IPS-18c (cell line): ENCODE results near the gene STX11.

Experiments
- H3K4me3 ChIP-seq: 2 replicates; pipeline ENCODE4 v1.7.0; 2013; ENCODE audit warnings: low read depth, mild to moderate bottlenecking, low read length, moderate library complexity; ENCODE audit not compliant: insufficient read depth
- H3K9me3 ChIP-seq: one replicate; pipeline ENCODE4 v1.6.1; 2013; ENCODE audit warnings: mild to moderate bottlenecking, low read length, moderate library complexity; ENCODE audit not compliant: control insufficient read depth, insufficient read depth

Gene STX11

GRCh38 chr6:144134737-144135136, 15.6 kb upstream of the STX11 start:
- no peaks in the 10 kb centered on the region for H3K9me3 ChIP-seq
- H3K4me3 ChIP-seq: no peak overlapping the region

- Histone ChIP-seq H3K9me3 (no peaks in the 10 kb centered on the region), H3K4me3 (no peak overlapping the region)
Observed at GRCh38 chr6:144138542-144138941, 11.8 kb upstream of the STX11 start.

GRCh38 chr6:144139817-144140216, 10.5 kb upstream of the STX11 start:
- Histone ChIP-seq H3K4me3 (no peak overlapping the region), H3K9me3 (no peaks in the 10 kb centered on the region)

- no peak overlapping the region for H3K4me3 ChIP-seq
Observed at GRCh38 chr6:144140867-144141266, 9.4 kb upstream of the STX11 start.

GRCh38 chr6:144141470-144141869, 8.8 kb upstream of the STX11 start:
- H3K4me3 ChIP-seq: no peak overlapping the region
- H3K9me3 ChIP-seq: no peaks in the 10 kb centered on the region

More at GRCh38 chr6:144140867-144141266, 9.4 kb upstream of the STX11 start:
- no peaks in the 10 kb centered on the region for H3K9me3 ChIP-seq

GRCh38 chr6:144143106-144143505, 7.2 kb upstream of the STX11 start:
- Histone ChIP-seq H3K9me3 (no peaks in the 10 kb centered on the region), H3K4me3 (no peak overlapping the region)

- no peaks in the 10 kb centered on the region for H3K9me3 ChIP-seq
- H3K4me3 ChIP-seq: no peak overlapping the region
Observed at GRCh38 chr6:144143878-144144277, 6.4 kb upstream of the STX11 start.

- Histone ChIP-seq H3K4me3 (no peak overlapping the region), H3K9me3 (no peaks in the 10 kb centered on the region)
Observed at GRCh38 chr6:144144996-144145395, 5.3 kb upstream of the STX11 start.

GRCh38 chr6:144145541-144145940, 4.8 kb upstream of the STX11 start:
- no peaks in the 10 kb centered on the region for H3K9me3 ChIP-seq

GRCh38 chr6:144148886-144149285, 1.4 kb upstream of the STX11 start:
- no peak overlapping the region for H3K4me3 ChIP-seq

More at GRCh38 chr6:144145541-144145940, 4.8 kb upstream of the STX11 start:
- H3K4me3 ChIP-seq: no peak overlapping the region

GRCh38 chr6:144149558-144149893, 791 bp upstream of the STX11 start:
- Histone ChIP-seq H3K4me3 (peak overlapping the region; percentile 84), H3K9me3 (no peaks in the 10 kb centered on the region)

More at GRCh38 chr6:144148886-144149285, 1.4 kb upstream of the STX11 start:
- H3K9me3 ChIP-seq: no peaks in the 10 kb centered on the region

GRCh38 chr6:144150710-144151657, 667 bp downstream of the STX11 start:
- Histone ChIP-seq H3K9me3 (no peaks in the 10 kb centered on the region), H3K4me3 (peak overlapping the region; percentile 84)

GRCh38 chr6:144152334-144152900, 2.1 kb downstream of the STX11 start:
- H3K4me3 ChIP-seq: no peak overlapping the region
- H3K9me3 ChIP-seq: no peaks in the 10 kb centered on the region

- Histone ChIP-seq H3K9me3 (no peaks in the 10 kb centered on the region), H3K4me3 (no peak overlapping the region)
Observed at GRCh38 chr6:144153260-144153659, 2.9 kb downstream of the STX11 start.

GRCh38 chr6:144153971-144154370, 3.7 kb downstream of the STX11 start:
- H3K4me3 ChIP-seq: no peak overlapping the region
- no peaks in the 10 kb centered on the region for H3K9me3 ChIP-seq

GRCh38 chr6:144155529-144155928, 5.2 kb downstream of the STX11 start:
- Histone ChIP-seq H3K9me3 (no peaks in the 10 kb centered on the region), H3K4me3 (no peak overlapping the region)

GRCh38 chr6:144156338-144156737, 6.0 kb downstream of the STX11 start:
- Histone ChIP-seq H3K9me3 (no peaks in the 10 kb centered on the region), H3K4me3 (no peak overlapping the region)

- Histone ChIP-seq H3K9me3 (no peaks in the 10 kb centered on the region), H3K4me3 (no peak overlapping the region)
Observed at GRCh38 chr6:144156991-144157390, 6.7 kb downstream of the STX11 start.
